HG03066 (cell line): ENCODE measurements around the gene FOXK1.
A peak's percentile ranks its signal among the peaks of the same experiment; 100 is the strongest.
"Not testable (repeated sequence)": the region's sequence is repeated elsewhere in the genome, so short reads cannot be mapped to it uniquely, and the experiment has no call there.

Experiments used
- ATAC-seq: cut with Tn5 transposase; IDR thresholded peaks from one replicate; pipeline ENCODE4 v1.9.1; 2021; ENCODE audit warnings: low read depth; ENCODE audit not compliant: unreplicated experiment

Gene FOXK1

DNA sequence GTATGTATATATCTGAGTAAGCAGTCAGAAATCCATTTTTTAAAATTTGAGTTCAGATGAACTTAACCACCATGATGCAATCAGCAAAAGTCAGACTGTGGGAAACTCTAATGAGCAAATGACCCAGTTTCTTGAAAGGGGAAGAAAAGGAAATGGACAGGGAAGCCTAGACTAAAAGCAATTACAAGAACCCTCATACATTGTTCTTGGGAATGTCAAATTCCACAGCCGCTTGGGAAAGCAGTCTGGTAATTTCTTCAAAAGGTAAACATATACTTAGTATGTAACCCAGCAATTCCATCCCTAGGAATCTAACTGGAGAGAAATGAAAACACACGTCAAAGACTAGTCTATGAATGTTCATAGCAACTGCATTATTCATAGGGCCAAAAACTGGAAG, 16.4 kb upstream of the FOXK1 start:
- ATAC-seq = no peak

GRCh38 chr7:4667776-4668509, 14.2 kb upstream of the FOXK1 start:
- ATAC-seq = no peak

GRCh38 chr7:4668510-4668847, 13.6 kb upstream of the FOXK1 start:
- no peak for ATAC-seq

GRCh38 chr7:4670791-4671190, 11.3 kb upstream of the FOXK1 start:
- ATAC-seq = no peak

GRCh38 chr7:4675771-4676367, 6.2 kb upstream of the FOXK1 start:
- no peak for ATAC-seq

- not testable (repeated sequence) for ATAC-seq
Measured at GRCh38 chr7:4677518-4677917, 4.6 kb upstream of the FOXK1 start.

DNA sequence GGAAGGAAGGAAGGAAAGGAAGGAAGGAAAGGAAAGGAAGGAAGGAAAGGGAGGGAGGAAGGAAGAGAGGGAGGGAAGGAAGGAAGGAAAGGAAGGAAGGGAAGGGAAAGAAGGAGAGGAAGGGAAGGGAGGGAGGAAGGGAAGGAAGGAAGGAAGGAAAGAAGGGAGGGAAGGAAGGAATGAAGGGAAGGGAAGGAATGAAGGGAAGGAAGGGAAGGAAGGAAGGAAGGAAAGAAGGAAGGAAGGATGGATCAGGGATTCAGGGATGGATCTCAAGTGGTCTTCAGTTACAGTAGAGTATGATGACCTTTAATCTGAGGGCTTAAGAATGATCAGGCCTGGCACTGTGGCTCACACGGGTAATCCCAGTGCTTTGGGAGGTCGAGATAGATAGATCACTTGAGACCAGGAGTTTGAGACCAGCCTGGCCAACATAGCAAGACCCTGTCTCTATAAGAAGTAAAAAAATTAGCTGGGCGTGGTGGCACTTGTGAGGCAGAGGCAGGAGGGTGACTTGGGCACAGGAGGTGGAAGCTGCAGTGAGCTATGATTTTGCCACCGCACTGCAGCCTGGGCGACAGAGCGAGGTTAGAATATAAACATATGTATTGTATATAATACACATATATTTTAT, 760 bp upstream of the FOXK1 start:
- ATAC-seq = no peak

DNA sequence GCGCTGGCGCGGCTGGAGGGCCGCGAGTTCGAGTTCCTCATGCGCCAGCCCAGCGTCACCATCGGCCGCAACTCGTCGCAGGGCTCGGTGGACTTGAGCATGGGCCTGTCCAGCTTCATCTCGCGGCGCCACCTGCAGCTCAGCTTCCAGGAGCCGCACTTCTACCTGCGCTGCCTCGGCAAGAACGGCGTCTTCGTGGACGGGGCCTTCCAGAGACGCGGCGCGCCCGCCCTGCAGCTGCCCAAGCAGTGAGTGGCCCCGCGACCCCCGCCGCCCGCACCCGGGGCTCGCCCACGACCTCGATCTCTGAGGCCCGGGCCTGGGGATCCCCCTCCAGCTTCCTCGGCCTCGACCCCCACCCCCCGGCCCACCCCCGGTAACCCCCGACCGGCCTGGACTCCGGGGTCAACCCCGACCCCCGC, 537 bp downstream of the FOXK1 start:
- ATAC-seq = peak; percentile 35

- ATAC-seq = peak; percentile 27
Measured at GRCh38 chr7:4683043-4683883, 1.2 kb downstream of the FOXK1 start.

- ATAC-seq = peak; percentile 34
Measured at GRCh38 chr7:4683884-4684565, 1.9 kb downstream of the FOXK1 start.

GRCh38 chr7:4684846-4685245, 2.8 kb downstream of the FOXK1 start:
- no peak for ATAC-seq

DNA sequence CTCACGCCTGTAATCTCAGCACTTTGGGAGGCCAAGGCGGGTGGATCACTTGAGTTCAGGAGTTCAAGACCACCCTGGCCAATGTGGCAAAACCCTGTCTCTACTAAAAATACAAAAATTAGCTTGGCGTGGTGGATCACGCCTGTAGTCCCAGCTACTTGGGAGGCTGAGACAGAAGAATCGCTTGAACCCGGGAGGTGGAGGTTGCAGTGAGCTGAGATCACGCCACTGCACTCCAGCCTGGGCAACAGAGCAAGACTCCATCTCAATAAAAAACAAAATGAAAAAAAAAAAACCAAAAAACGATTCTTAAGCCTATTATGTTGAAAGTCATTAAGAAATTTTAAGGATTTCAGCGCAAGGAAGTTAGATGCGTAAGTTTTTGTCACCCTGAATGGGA, 3.6 kb downstream of the FOXK1 start:
- not testable (repeated sequence) for ATAC-seq

DNA sequence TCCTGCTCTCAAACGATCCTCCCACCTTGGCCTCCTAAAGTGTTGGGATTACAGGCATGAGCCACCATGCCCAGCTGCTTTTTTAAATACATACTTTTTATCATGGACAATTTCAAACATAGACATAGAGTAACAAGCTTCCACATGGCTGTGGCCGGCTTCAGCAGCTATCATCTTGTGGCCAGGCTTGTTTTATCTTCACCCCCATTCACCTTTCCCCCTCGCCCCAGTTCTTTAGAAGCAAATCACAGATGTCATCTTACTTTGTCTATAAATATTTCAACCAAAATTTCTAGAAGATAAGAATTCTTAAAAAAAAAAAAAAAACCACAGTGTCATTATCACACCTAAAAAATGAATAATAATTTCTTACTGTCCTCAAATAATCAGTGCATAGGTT, 5.9 kb downstream of the FOXK1 start:
- no peak for ATAC-seq

DNA sequence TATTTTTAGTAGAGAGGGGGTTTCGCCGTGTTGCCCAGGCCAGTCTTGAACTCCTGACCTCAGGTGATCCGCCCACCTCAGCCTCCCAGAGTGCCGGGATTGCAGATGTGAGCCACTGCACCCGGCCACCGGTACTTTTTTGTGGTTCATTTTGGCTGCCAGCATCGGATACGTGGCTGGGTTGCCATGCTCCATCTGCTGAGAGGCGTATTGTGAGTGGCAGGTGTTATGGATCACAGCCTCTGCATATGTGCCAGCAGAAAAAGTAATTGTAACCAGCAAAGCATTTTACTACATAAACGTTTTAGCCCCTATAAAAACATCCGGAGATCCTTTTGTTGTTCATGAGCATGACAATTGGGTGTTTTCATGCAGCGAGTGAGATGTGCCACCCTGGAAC, 7.1 kb downstream of the FOXK1 start:
- ATAC-seq = peak; percentile 31

GRCh38 chr7:4689668-4690067, 7.6 kb downstream of the FOXK1 start:
- ATAC-seq = peak; percentile 64

DNA sequence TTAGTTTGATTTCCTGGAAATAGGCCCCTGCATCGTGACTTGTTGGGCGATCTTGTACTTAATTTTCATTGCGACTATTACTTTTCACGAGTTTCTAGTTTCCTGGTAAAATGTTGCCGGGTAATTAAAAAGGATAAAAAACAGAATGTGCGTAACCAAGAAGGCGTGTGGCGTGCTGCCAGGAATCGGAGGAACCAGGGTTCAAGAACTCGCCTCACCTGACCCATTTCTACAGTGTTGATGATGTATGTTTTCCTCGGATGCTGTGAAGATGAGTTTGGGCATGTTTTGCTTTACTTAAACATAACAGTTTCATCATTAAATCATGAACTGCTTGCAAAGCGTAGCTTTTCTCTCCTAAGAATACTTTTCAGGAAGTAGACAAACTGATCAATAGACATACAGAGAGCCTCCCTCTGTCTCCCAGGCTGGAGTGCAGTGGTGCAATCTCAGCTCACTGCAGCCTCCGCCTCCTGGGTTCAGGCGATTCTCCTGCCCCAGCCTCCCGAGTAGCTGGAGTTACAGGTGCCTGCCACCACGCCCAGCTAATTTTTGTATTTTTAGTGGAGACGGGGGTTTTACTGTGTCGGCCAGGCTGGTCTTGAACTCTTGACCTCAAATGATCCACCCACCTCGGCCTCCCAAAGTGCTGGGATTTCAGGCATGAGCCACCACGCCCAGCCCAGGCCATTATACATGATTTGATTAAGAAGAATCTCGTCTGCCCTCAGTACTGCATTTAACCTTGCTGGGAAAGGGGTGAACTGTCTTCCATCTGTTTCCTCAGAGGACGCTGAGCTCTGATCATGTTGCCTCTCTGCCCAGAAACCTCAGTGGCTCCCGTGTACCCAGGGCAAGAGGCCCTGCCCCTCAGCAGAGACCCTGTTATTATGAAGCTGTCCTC, 9.1 kb downstream of the FOXK1 start:
- no peak for ATAC-seq

- no peak for ATAC-seq
Measured at GRCh38 chr7:4692055-4692454, 10.0 kb downstream of the FOXK1 start.

- not testable (repeated sequence) for ATAC-seq
Measured at GRCh38 chr7:4692622-4693021, 10.5 kb downstream of the FOXK1 start.

DNA sequence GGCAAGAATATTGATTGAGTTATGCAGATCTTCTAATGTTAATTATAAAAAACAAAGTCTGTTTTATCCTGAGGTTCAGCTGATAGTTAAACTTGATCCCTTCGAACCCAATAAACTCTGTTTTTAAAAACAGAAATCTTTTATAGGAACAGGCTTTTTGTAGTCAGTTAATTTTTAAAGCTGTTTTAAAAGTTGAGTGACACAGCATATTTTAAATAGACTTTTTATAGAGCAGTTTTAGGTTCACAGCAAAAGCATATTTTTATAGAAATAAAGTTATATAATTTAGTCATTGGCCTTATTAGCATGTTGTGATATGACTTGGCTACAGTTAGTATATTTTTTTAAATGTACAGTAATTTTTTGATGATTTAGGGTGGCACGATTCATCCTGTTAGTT, 11.1 kb downstream of the FOXK1 start:
- no peak for ATAC-seq

- no peak for ATAC-seq
Measured at GRCh38 chr7:4693749-4694148, 11.7 kb downstream of the FOXK1 start.
